Lung (tissue), 12 donors: ENCODE measurements around the gene SSH2. TPM values are rescaled to one million over a fixed set of nuclear protein-coding genes. Genes with fewer than 3 reads are reported as not detected.
"Not testable (repeated sequence)": the region's sequence is repeated elsewhere in the genome, so short reads cannot be mapped to it uniquely, and the experiment has no call there.

ENCODE experiments used
- ATAC-seq: fragments of 200-7000 bp; cut with Tn5 transposase; one replicate; pipeline ENCODE4 v1.9.1; 2020; ENCODE audit warnings: moderate number of reproducible peaks; ENCODE audit not compliant: insufficient read depth, low FRiP score
- DNase-seq, 3 donors: peaks; one replicate each; pipeline ENCODE4 v3.0.0-alpha.2; 2013 to 2017
- H3K27ac ChIP-seq, 2 donors: one replicate each; pipeline ENCODE4 v1.5.1; 2013; ENCODE audit warnings: mild to moderate bottlenecking in 2 of 2, moderate library complexity in 2 of 2, control low read depth in 1 of 2, inconsistent platforms in 1 of 2, low read depth in 1 of 2, low read length in 1 of 2
- H3K27me3 ChIP-seq, 3 donors: one replicate each; pipeline ENCODE4 v1.5.1; 2013; ENCODE audit warnings: low read length in 2 of 3; ENCODE audit not compliant: control insufficient read depth in 3 of 3, insufficient read depth in 3 of 3
- H3K36me3 ChIP-seq, 4 donors: one replicate each; pipeline ENCODE4 v1.5.1; 2013; ENCODE audit warnings: low read length in 4 of 4, mild to moderate bottlenecking in 1 of 4, moderate library complexity in 1 of 4; ENCODE audit not compliant: control insufficient read depth in 4 of 4, insufficient read depth in 4 of 4
- H3K4me1 ChIP-seq, 5 donors: one replicate each; pipeline ENCODE4 v1.5.1; 2013; ENCODE audit warnings: low read length in 5 of 5, mild to moderate bottlenecking in 2 of 5, moderate library complexity in 1 of 5; ENCODE audit not compliant: control insufficient read depth in 5 of 5, insufficient read depth in 5 of 5
- H3K4me3 ChIP-seq: one replicate; pipeline ENCODE4 v1.5.1; 2013; ENCODE audit warnings: mild to moderate bottlenecking, control low read depth, moderate library complexity
- H3K9ac ChIP-seq, 2 donors: one replicate each; pipeline ENCODE4 v1.5.1; 2013; ENCODE audit warnings: low read length in 2 of 2, control low read depth in 1 of 2; ENCODE audit not compliant: insufficient read depth in 1 of 2
- H3K9me3 ChIP-seq, 4 donors: one replicate each; pipeline ENCODE4 v1.5.1; 2013; ENCODE audit warnings: low read length in 3 of 4, mild to moderate bottlenecking in 1 of 4, moderate library complexity in 1 of 4; ENCODE audit not compliant: control insufficient read depth in 4 of 4, insufficient read depth in 3 of 4
- WGBS, 2 donors: extraction: QIAGEN DNeasy Blood & Tissue Kit; methylation state at CpG; one replicate each; pipeline ENCODE4 v1.1.7; 2013; 5-methylcytosine and 5-hydroxymethylcytosine counted together
- polyA plus RNA-seq, 2 donors: library from polyadenylated mRNA; stranded (reverse); fragments of 200-250 nt; gene quantifications; one replicate each; pipeline ENCODE4 v1.2.1, GENCODE V29; 2013
- total RNA-seq, 2 donors: library from RNA; depleted of rRNA in 1 of 2; stranded (reverse); fragments of >200 nt in 1 of 2; gene quantifications; one replicate each; pipeline ENCODE4 v1.2.1, GENCODE V29; 2014 to 2021
- TF ChIP-seq, protein P1 (sequence below): IDR thresholded peaks from 2 replicates; pipeline ENCODE4 v1.5.1; 2012; ENCODE audit warnings: mild to moderate bottlenecking; ENCODE audit errors: control extremely low read depth, extremely low read depth
- donor health status: control.
- donor health status: control.
- donor health status: Bipolar disorder and iron deficiency.
- donor health status: healthy.
- donor health status: DM: yes; HTN: yes; CAD: no.

The SSH2 gene
- total and polyA plus RNA-seq, 4 donors: 23.4 to 69.4 (median 41.1) TPM

GRCh38 chr17:29867643-29868181 lies 62.3 kb downstream of the SSH2 start:
- 67 to 74% methylated on average over 2 of the region's 2 CpGs for WGBS, 2 donors
- H3K9ac ChIP-seq: no peak overlapping the region
- H3K36me3 ChIP-seq: no peaks in the 10 kb centered on the region
- peaks cover 0 to 8% (median 0%) of the 10 kb centered on the region in 5 donors for H3K4me1 ChIP-seq
- DNase-seq (no peak), ATAC-seq (no peak)
- no peak overlapping the region for H3K27ac ChIP-seq
- H3K27me3 ChIP-seq: no peaks in the 10 kb centered on the region
- no peaks in the 10 kb centered on the region for H3K9me3 ChIP-seq
- no peak overlapping the region for H3K4me3 ChIP-seq
- TF ChIP-seq, protein P1, sequence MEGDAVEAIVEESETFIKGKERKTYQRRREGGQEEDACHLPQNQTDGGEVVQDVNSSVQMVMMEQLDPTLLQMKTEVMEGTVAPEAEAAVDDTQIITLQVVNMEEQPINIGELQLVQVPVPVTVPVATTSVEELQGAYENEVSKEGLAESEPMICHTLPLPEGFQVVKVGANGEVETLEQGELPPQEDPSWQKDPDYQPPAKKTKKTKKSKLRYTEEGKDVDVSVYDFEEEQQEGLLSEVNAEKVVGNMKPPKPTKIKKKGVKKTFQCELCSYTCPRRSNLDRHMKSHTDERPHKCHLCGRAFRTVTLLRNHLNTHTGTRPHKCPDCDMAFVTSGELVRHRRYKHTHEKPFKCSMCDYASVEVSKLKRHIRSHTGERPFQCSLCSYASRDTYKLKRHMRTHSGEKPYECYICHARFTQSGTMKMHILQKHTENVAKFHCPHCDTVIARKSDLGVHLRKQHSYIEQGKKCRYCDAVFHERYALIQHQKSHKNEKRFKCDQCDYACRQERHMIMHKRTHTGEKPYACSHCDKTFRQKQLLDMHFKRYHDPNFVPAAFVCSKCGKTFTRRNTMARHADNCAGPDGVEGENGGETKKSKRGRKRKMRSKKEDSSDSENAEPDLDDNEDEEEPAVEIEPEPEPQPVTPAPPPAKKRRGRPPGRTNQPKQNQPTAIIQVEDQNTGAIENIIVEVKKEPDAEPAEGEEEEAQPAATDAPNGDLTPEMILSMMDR: no peak

GRCh38 chr17:29866746-29867404 lies 63.2 kb downstream of the SSH2 start:
- Histone ChIP-seq H3K4me1 (peaks cover 0 to 8% (median 0%) of the 10 kb centered on the region in 5 donors), H3K9ac (no peak overlapping the region), H3K27ac (no peak overlapping the region), H3K36me3 (no peaks in the 10 kb centered on the region), H3K4me3 (no peak overlapping the region), H3K9me3 (no peaks in the 10 kb centered on the region), H3K27me3 (no peaks in the 10 kb centered on the region)
- TF ChIP-seq, protein P1: no peak
- DNase-seq (no peak), ATAC-seq (no peak)
- WGBS, 2 donors: 94 to 97% methylated on average over 5 of the region's 5 CpGs

GRCh38 chr17:29864615-29865014 lies 65.4 kb downstream of the SSH2 start:
- DNase-seq: no peak
- WGBS, 2 donors: 92 to 96% methylated on average over 1 of the region's 1 CpG
- H3K4me1 ChIP-seq: no peaks in the 10 kb centered on the region

GRCh38 chr17:29864123-29864522 lies 65.9 kb downstream of the SSH2 start:
- WGBS, 2 donors: 97 to 98% methylated on average over 4 of the region's 4 CpGs
- not testable (repeated sequence) for H3K4me1 ChIP-seq, ATAC-seq

More at GRCh38 chr17:29864615-29865014, 65.4 kb downstream of the SSH2 start:
- Histone ChIP-seq H3K27me3 (no peaks in the 10 kb centered on the region), H3K9me3 (no peaks in the 10 kb centered on the region), H3K9ac (no peak overlapping the region), H3K36me3 (no peaks in the 10 kb centered on the region), H3K4me3 (no peak overlapping the region), H3K27ac (no peak overlapping the region)
- no peak for ATAC-seq
- TF ChIP-seq, protein P1: no peak

More at GRCh38 chr17:29864123-29864522, 65.9 kb downstream of the SSH2 start:
- not testable (repeated sequence) for H3K9ac ChIP-seq, H3K9me3 ChIP-seq, H3K4me3 ChIP-seq, H3K27me3 ChIP-seq, DNase-seq, H3K27ac ChIP-seq, H3K36me3 ChIP-seq
